Measurements from ENCODE around the gene SPANXN2. TPM values are rescaled to one million over a fixed set of nuclear protein-coding genes. Genes with fewer than 3 reads are reported as not detected.

SPANXN2 gene
- total RNA-seq, 1 experiment from 2014 or later, result not detected

DNA sequence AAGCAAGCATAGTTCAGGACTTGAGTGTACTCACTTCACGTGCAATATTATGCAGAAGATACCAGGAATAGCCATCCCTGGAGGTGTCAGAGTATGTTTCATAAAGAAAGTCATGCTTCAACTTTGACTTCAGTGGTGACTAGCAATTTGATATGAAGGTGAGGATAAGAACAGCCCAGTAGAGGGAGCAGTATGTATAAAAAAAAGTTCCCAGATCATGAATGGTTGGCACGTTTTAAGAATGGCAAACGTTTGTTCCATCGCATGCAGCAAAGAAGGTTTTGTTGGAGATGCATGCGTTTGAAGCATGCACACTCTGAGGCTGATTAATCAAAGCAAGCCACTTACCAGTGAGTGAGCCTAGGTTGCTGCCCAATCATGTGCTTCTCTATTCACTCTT lies 51.2 kb downstream of the SPANXN2 start (continued):
- TF ChIP-seq, protein P1, sequence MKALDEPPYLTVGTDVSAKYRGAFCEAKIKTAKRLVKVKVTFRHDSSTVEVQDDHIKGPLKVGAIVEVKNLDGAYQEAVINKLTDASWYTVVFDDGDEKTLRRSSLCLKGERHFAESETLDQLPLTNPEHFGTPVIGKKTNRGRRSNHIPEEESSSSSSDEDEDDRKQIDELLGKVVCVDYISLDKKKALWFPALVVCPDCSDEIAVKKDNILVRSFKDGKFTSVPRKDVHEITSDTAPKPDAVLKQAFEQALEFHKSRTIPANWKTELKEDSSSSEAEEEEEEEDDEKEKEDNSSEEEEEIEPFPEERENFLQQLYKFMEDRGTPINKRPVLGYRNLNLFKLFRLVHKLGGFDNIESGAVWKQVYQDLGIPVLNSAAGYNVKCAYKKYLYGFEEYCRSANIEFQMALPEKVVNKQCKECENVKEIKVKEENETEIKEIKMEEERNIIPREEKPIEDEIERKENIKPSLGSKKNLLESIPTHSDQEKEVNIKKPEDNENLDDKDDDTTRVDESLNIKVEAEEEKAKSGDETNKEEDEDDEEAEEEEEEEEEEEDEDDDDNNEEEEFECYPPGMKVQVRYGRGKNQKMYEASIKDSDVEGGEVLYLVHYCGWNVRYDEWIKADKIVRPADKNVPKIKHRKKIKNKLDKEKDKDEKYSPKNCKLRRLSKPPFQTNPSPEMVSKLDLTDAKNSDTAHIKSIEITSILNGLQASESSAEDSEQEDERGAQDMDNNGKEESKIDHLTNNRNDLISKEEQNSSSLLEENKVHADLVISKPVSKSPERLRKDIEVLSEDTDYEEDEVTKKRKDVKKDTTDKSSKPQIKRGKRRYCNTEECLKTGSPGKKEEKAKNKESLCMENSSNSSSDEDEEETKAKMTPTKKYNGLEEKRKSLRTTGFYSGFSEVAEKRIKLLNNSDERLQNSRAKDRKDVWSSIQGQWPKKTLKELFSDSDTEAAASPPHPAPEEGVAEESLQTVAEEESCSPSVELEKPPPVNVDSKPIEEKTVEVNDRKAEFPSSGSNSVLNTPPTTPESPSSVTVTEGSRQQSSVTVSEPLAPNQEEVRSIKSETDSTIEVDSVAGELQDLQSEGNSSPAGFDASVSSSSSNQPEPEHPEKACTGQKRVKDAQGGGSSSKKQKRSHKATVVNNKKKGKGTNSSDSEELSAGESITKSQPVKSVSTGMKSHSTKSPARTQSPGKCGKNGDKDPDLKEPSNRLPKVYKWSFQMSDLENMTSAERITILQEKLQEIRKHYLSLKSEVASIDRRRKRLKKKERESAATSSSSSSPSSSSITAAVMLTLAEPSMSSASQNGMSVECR (CRISPR knock-in tag; IDR thresholded peaks at IDR 0.05; ENCODE audit: borderline replicate concordance), result no peak

- ATAC-seq (no peak), DNase-seq (ENCODE audit: low spot score) (no peak)
- Mint-ChIP-seq H3K27ac (no peak overlapping the region), H3K9me3 (peaks cover 55% of the 10 kb centered on the region), H3K27me3 (ENCODE audit: low read depth) (no peaks in the 10 kb centered on the region), H3K36me3 (peaks cover 27% of the 10 kb centered on the region), H3K4me3 (no peak overlapping the region), H3K4me1 (no peaks in the 10 kb centered on the region)
- ChIA-PET CTCF (no interaction called here), POLR2A (no interaction called here)
- TF ChIP-seq ZNF232 (CRISPR knock-in tag; IDR thresholded peaks at IDR 0.05) (no peak), ATF3 (CRISPR knock-in tag; conservative IDR thresholded peaks at IDR 0.05) (no peak), NR2C2 (CRISPR knock-in tag; IDR thresholded peaks at IDR 0.05) (no peak), ZNF512 (CRISPR knock-in tag; IDR thresholded peaks at IDR 0.05; ENCODE audit: borderline replicate concordance) (no peak), ZNF138 (CRISPR knock-in tag; conservative IDR thresholded peaks at IDR 0.05) (no peak), CBFB (CRISPR knock-in tag; IDR thresholded peaks at IDR 0.05; ENCODE audit: low read depth) (no peak), NFATC4 (CRISPR knock-in tag; IDR thresholded peaks at IDR 0.05) (no peak), FOXK1 (CRISPR knock-in tag; IDR thresholded peaks at IDR 0.05) (no peak), RELA (CRISPR knock-in tag; IDR thresholded peaks at IDR 0.05; ENCODE audit: borderline replicate concordance) (no peak), ZNF396 (CRISPR knock-in tag; IDR thresholded peaks at IDR 0.05; ENCODE audit: borderline replicate concordance) (no peak), NR3C1 (CRISPR knock-in tag; conservative IDR thresholded peaks at IDR 0.05; ENCODE audit: low read depth) (no peak)
- TF ChIP-seq, protein P2, sequence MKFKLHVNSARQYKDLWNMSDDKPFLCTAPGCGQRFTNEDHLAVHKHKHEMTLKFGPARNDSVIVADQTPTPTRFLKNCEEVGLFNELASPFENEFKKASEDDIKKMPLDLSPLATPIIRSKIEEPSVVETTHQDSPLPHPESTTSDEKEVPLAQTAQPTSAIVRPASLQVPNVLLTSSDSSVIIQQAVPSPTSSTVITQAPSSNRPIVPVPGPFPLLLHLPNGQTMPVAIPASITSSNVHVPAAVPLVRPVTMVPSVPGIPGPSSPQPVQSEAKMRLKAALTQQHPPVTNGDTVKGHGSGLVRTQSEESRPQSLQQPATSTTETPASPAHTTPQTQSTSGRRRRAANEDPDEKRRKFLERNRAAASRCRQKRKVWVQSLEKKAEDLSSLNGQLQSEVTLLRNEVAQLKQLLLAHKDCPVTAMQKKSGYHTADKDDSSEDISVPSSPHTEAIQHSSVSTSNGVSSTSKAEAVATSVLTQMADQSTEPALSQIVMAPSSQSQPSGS (CRISPR knock-in tag; IDR thresholded peaks at IDR 0.05; ENCODE audit: borderline replicate concordance, low read depth), result no peak
- TF ChIP-seq, protein P3, sequence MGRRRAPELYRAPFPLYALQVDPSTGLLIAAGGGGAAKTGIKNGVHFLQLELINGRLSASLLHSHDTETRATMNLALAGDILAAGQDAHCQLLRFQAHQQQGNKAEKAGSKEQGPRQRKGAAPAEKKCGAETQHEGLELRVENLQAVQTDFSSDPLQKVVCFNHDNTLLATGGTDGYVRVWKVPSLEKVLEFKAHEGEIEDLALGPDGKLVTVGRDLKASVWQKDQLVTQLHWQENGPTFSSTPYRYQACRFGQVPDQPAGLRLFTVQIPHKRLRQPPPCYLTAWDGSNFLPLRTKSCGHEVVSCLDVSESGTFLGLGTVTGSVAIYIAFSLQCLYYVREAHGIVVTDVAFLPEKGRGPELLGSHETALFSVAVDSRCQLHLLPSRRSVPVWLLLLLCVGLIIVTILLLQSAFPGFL (CRISPR knock-in tag; IDR thresholded peaks at IDR 0.05; ENCODE audit: borderline replicate concordance), result no peak
- TF ChIP-seq, protein P4, sequence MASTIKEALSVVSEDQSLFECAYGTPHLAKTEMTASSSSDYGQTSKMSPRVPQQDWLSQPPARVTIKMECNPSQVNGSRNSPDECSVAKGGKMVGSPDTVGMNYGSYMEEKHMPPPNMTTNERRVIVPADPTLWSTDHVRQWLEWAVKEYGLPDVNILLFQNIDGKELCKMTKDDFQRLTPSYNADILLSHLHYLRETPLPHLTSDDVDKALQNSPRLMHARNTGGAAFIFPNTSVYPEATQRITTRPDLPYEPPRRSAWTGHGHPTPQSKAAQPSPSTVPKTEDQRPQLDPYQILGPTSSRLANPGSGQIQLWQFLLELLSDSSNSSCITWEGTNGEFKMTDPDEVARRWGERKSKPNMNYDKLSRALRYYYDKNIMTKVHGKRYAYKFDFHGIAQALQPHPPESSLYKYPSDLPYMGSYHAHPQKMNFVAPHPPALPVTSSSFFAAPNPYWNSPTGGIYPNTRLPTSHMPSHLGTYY (CRISPR knock-in tag; IDR thresholded peaks at IDR 0.05), result no peak
- TF ChIP-seq, protein P5, sequence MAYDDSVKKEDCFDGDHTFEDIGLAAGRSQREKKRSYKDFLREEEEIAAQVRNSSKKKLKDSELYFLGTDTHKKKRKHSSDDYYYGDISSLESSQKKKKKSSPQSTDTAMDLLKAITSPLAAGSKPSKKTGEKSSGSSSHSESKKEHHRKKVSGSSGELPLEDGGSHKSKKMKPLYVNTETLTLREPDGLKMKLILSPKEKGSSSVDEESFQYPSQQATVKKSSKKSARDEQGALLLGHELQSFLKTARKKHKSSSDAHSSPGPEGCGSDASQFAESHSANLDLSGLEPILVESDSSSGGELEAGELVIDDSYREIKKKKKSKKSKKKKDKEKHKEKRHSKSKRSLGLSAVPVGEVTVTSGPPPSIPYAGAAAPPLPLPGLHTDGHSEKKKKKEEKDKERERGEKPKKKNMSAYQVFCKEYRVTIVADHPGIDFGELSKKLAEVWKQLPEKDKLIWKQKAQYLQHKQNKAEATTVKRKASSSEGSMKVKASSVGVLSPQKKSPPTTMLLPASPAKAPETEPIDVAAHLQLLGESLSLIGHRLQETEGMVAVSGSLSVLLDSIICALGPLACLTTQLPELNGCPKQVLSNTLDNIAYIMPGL (CRISPR knock-in tag; IDR thresholded peaks at IDR 0.05), result no peak
- TF ChIP-seq, protein P6, sequence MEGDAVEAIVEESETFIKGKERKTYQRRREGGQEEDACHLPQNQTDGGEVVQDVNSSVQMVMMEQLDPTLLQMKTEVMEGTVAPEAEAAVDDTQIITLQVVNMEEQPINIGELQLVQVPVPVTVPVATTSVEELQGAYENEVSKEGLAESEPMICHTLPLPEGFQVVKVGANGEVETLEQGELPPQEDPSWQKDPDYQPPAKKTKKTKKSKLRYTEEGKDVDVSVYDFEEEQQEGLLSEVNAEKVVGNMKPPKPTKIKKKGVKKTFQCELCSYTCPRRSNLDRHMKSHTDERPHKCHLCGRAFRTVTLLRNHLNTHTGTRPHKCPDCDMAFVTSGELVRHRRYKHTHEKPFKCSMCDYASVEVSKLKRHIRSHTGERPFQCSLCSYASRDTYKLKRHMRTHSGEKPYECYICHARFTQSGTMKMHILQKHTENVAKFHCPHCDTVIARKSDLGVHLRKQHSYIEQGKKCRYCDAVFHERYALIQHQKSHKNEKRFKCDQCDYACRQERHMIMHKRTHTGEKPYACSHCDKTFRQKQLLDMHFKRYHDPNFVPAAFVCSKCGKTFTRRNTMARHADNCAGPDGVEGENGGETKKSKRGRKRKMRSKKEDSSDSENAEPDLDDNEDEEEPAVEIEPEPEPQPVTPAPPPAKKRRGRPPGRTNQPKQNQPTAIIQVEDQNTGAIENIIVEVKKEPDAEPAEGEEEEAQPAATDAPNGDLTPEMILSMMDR (IDR thresholded peaks at IDR 0.05), result no peak
Observed at GRCh38 chrX:143664302-143664701, 56.2 kb downstream of the SPANXN2 start.
